K562 (cell line): ENCODE results near the gene SLCO3A1. TPM values are rescaled to one million over a fixed set of nuclear protein-coding genes. Genes with fewer than 3 reads are reported as not detected.

Source experiments
- ATAC-seq: fragments of 200-7000 bp; cut with Tn5 transposase; 3 replicates; pipeline ENCODE4 v1.9.1; 2020; ENCODE audit warnings: moderate library complexity
- BruUV-seq: library from RNA; stranded (reverse); fragments of 400-500 nt; replicated peaks from 2 replicates; lab custom pipeline; 2021; lab: Mats Ljungman, UMichigan
- CTCF ChIA-PET: fragments of 300-600 bp; formaldehyde crosslinking; extraction: SDS; loops from one replicate; lab custom pipeline; 2021; ENCODE audit warnings: low intra/inter-chr PET ratio; lab: Yijun Ruan, JAX
- POLR2A ChIA-PET: fragments of 300-600, 350-650 bp; sonication (Branson Sonifier 250); formaldehyde crosslinking; extraction: SDS; loops from one replicate; lab custom pipeline; 2021; ENCODE audit warnings: antibody characterized with exemption, inconsistent platforms; lab: Yijun Ruan, JAX
- DNase-seq, 4 experiments: peaks; one replicate each; pipeline versions ENCODE4 v3.0.0 to v3.0.0-alpha.2; 2011 to 2018; ENCODE audit warnings: low spot score in 3 of 4, mixed read lengths in 3 of 4; ENCODE audit errors: extremely low read depth in 1 of 4
- FAIRE-seq: peaks from 2 replicates; lab custom pipeline; 2011; peaks lifted over from hg19 to GRCh38; lab: Jason Lieb, UNC
- H2AFZ ChIP-seq: 2 replicates; pipeline ENCODE4 v1.6.0; 2011; ENCODE audit warnings: low read depth, low read length, control low read depth, inconsistent platforms
- H3K27ac ChIP-seq: fragments of 200-600 bp; 3 replicates; pipeline ENCODE4 v1.8.0; 2011; ENCODE audit warnings: low read depth, mild to moderate bottlenecking, control low read depth, inconsistent platforms, low read length, moderate library complexity, mixed read lengths; ENCODE audit errors: extremely low read depth
- H3K27me3 ChIP-seq, 2 experiments: fragments of 300-600 bp in 1 of 2; 2 replicates in 1 of 2; 3 replicates in 1 of 2; pipeline versions ENCODE4 v1.6.0 to v1.8.0; 2011; ENCODE audit warnings: inconsistent platforms in 2 of 2, low read length in 2 of 2, mild to moderate bottlenecking in 1 of 2, mixed read lengths in 1 of 2, moderate library complexity in 1 of 2; ENCODE audit not compliant: control insufficient read depth in 2 of 2, insufficient read depth in 2 of 2
- H3K36me3 ChIP-seq: fragments of 300-600 bp; 3 replicates; pipeline ENCODE4 v1.8.0; 2011; ENCODE audit warnings: mild to moderate bottlenecking, low read length, inconsistent platforms; ENCODE audit not compliant: control insufficient read depth, insufficient read depth
- H3K4me1 ChIP-seq, 2 experiments: fragments of 200-600 bp in 1 of 2; replicated peaks in 1 of 2; 2 replicates in 1 of 2; 3 replicates in 1 of 2; pipeline versions ENCODE4 v1.5.1 to v1.8.0; 2011; ENCODE audit warnings: inconsistent platforms in 2 of 2, low read length in 2 of 2, mild to moderate bottlenecking in 1 of 2, mixed read lengths in 1 of 2, moderate library complexity in 1 of 2; ENCODE audit not compliant: control insufficient read depth in 2 of 2, insufficient read depth in 2 of 2
- H3K4me2 ChIP-seq: 2 replicates; pipeline ENCODE4 v1.6.1; 2011; ENCODE audit warnings: low read length, control low read depth, inconsistent platforms, mixed read lengths; ENCODE audit not compliant: insufficient read depth
- H3K4me3 ChIP-seq: fragments of 200-600 bp; sonication (generic), shearing (Covaris generic); 2 replicates; pipeline ENCODE4 v1.5.1; 2016; ENCODE audit warnings: control low read depth, inconsistent platforms
- H3K79me2 ChIP-seq: fragments of 200-600 bp; 3 replicates; pipeline ENCODE4 v1.8.0; 2011; ENCODE audit warnings: low read length, inconsistent platforms; ENCODE audit not compliant: control insufficient read depth, insufficient read depth
- H3K9ac ChIP-seq, 2 experiments: 2 replicates each; pipeline versions ENCODE4 v1.6.0 to v1.6.1; 2011; ENCODE audit warnings: low read depth in 2 of 2, low read length in 2 of 2, control low read depth in 1 of 2, inconsistent platforms in 1 of 2, mild to moderate bottlenecking in 1 of 2, mixed read lengths in 1 of 2; ENCODE audit not compliant: insufficient read depth in 1 of 2
- H3K9me1 ChIP-seq: one replicate; pipeline ENCODE4 v1.6.0; 2011; ENCODE audit warnings: inconsistent platforms, mild to moderate bottlenecking, low read length, moderate library complexity; ENCODE audit not compliant: control insufficient read depth, insufficient read depth
- H3K9me3 ChIP-seq: replicated peaks from 2 replicates; pipeline ENCODE4 v1.5.1; 2011; ENCODE audit warnings: low read depth, low read length, inconsistent platforms; ENCODE audit not compliant: control insufficient read depth, insufficient read depth
- H4K20me1 ChIP-seq: replicated peaks from 2 replicates; pipeline ENCODE4 v1.6.1; 2011; ENCODE audit warnings: low read length, inconsistent platforms, mixed read lengths; ENCODE audit not compliant: control insufficient read depth, insufficient read depth
- ARHGAP35 ChIP-seq: fragments of 450-650 bp; IDR thresholded peaks from 2 replicates; pipeline ENCODE4 v1.6.1; 2018; ENCODE audit not compliant: partially characterized antibody
- MYC ChIP-seq, 2 experiments: fragments of 250-450 bp in 1 of 2; sonication (Bioruptor Pico) in 1 of 2; IDR thresholded peaks; 2 replicates each; pipeline versions ENCODE4 v1.5.1 to v1.6.1; 2012 to 2021; ENCODE audit warnings: low read depth in 2 of 2, borderline replicate concordance in 1 of 2, improper control_type of control experiment in 1 of 2, low read length in 1 of 2, mild to moderate bottlenecking in 1 of 2, moderate library complexity in 1 of 2
- PTBP1 ChIP-seq: fragments of 200-400 bp; formaldehyde crosslinking; IDR thresholded peaks from 2 replicates; pipeline ENCODE4 v1.6.1; 2017; ENCODE audit warnings: low read depth, low read length
- RFX1 ChIP-seq: fragments of 450-650 bp; IDR thresholded peaks from 2 replicates; pipeline ENCODE4 v1.6.1; 2016; ENCODE audit warnings: mild to moderate bottlenecking, moderate library complexity
- WGBS: fragments of 100-300 bp; shearing (Covaris generic); methylation state at CpG from one replicate; pipeline ENCODE4 v1.1.6; 2016; ENCODE audit warnings: low coverage, mixed read lengths; ENCODE audit not compliant: insufficient coverage; ENCODE audit errors: missing lambda C conversion rate; 5-methylcytosine and 5-hydroxymethylcytosine counted together
- in situ Hi-C: fragments of 300-500 bp; cut with MboI; formaldehyde crosslinking; loops from 4 replicates; pipeline ENCODE4 v1.15.0; 2018; ENCODE audit warnings: inconsistent platforms, mixed read lengths
- intact Hi-C: fragments of 100-400 bp; cut with micrococcal nuclease; formaldehyde crosslinking; loops from 2 replicates; pipeline ENCODE4 v1.14.2; 2022
- polyA plus RNA-seq, 8 experiments: library from polyadenylated mRNA; depleted of rRNA in 4 of 8; stranded (reverse) in 5 of 8; unstranded in 3 of 8; fragments of >200 nt; fragmentation: Nextera tagmentation in 2 of 8; fragmentation: Illumina TruSeq in 1 of 8; extraction: Ambion mirVana in 2 of 8; extraction: Trizol in 1 of 8; gene quantifications; 2 replicates each; pipeline versions ENCODE4 v1.2.1 to v1.2.3, GENCODE V29; 2011 to 2014; ENCODE audit warnings: inconsistent platforms in 1 of 8, missing spikeins in 1 of 8
- total RNA-seq, 7 experiments: library from RNA; depleted of rRNA in 6 of 7; stranded (reverse); fragments of >200 nt in 6 of 7; fragmentation: Illumina TruSeq in 2 of 7; extraction: Trizol in 2 of 7; gene quantifications; 2 replicates each; pipeline versions ENCODE4 v1.2.1 to v1.2.3, GENCODE V29; 2011 to 2021; ENCODE audit warnings: low replicate concordance in 1 of 7
- TF ChIP-seq, protein P1 (sequence below): sonication (generic); formaldehyde crosslinking; IDR thresholded peaks from 2 replicates; pipeline ENCODE4 v1.8.0; 2022; ENCODE audit warnings: mild to moderate bottlenecking, missing genetic modification reagents
- TF ChIP-seq, protein P2 (sequence below): fragments of 250-450 bp; sonication (Bioruptor Pico); IDR thresholded peaks from 2 replicates; pipeline ENCODE4 v1.5.0; 2021; ENCODE audit warnings: mild to moderate bottlenecking, moderate library complexity

Gene SLCO3A1
- total and polyA plus RNA-seq, 9 of the 15 experiments (the other 6 are each of a cell fraction or from before 2014, with no cell fraction given), result 0.01 to 0.84 (median 0.06) TPM; not detected in 3

DNA sequence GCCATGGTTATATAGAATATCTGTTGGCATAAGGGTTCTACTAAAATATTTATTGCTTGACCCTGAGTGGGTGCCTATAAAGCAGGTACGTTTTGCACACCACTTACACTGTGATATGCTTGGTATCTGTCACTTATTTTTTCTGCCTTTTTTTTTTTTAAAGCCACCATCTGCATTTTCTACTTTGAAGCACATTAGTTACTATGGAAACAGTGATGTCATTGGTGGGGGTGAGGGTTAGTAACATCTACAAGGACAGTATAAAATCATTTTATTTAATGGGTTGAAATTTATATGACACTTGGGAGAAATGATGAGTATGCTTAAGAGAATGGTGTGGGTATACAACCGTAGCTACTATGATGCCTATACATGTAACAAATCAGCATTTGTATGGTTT is 25.6 kb downstream of the SLCO3A1 start:
- no peaks in the 10 kb centered on the region for H3K9me3 ChIP-seq
- H3K4me2 ChIP-seq, result no peak overlapping the region
- H3K4me1 ChIP-seq, result no peaks in the 10 kb centered on the region
- DNase-seq, result no peak
- no peak overlapping the region for H3K4me3 ChIP-seq
- H3K36me3 ChIP-seq, result no peaks in the 10 kb centered on the region
- no peak overlapping the region for H3K27ac ChIP-seq
- in situ Hi-C loops, result no loop called here
- H3K27me3 ChIP-seq, result peaks cover 3 to 13% of the 10 kb centered on the region in 2 experiments; a peak in 2 of 5 replicates
- CTCF ChIA-PET, result no interaction called here
- POLR2A ChIA-PET, result interaction anchor here (0.7 kb wide), 1 partner anchor 19 kb away, joined by 3 read pairs; no protein-coding TSS in a partner anchor
- no TSS peak for BruUV-seq
- no peak for TF ChIP-seq ARHGAP35
- TF ChIP-seq RFX1, result peak; percentile 52
- H3K79me2 ChIP-seq, result no peaks in the 10 kb centered on the region
- no peaks in the 10 kb centered on the region for H3K9me1 ChIP-seq
- FAIRE-seq, result no peak
- WGBS, result 0% methylated on average over 2 of the region's 2 CpGs
- intact Hi-C loops, result no loop called here
- no peaks in the 10 kb centered on the region for H4K20me1 ChIP-seq
- no peak overlapping the region for H3K9ac ChIP-seq
- H2AFZ ChIP-seq, result no peak overlapping the region
- no peak for ATAC-seq

DNA sequence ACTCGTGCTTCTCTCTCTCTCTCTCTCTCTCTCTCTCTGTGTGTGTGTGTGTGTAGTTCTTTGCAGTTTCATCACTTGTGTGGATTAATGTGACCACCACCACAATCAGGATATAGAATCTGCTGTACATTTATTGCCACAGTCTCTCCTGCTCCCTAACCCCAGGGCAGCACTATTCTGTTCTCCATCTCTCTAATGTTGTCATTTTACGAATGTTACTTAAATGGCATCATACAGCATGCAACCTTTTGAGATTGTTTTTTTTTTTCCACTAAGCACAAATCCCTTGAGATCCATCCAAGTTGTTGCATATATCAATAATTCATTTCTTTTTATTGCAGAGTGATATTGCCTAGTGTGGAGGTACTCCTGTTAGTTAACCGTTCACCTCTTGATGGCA is 26.9 kb downstream of the SLCO3A1 start:
- H3K79me2 ChIP-seq, result no peaks in the 10 kb centered on the region
- no peaks in the 10 kb centered on the region for H3K4me1 ChIP-seq
- no peaks in the 10 kb centered on the region for H3K36me3 ChIP-seq
- FAIRE-seq (no peak), DNase-seq (no peak), ATAC-seq (no peak)
- H3K9me1 ChIP-seq, result no peaks in the 10 kb centered on the region
- H3K27ac ChIP-seq, result no peak overlapping the region
- CTCF ChIA-PET, result no interaction called here
- in situ Hi-C loops, result no loop called here
- no peak overlapping the region for H3K4me3 ChIP-seq
- no peaks in the 10 kb centered on the region for H4K20me1 ChIP-seq
- no peak overlapping the region for H3K4me2 ChIP-seq
- H3K9ac ChIP-seq, result no peak overlapping the region
- H3K9me3 ChIP-seq, result no peaks in the 10 kb centered on the region
- H2AFZ ChIP-seq, result no peak overlapping the region
- BruUV-seq, result no TSS peak
- POLR2A ChIA-PET, result no interaction called here
- intact Hi-C loops, result no loop called here
- H3K27me3 ChIP-seq, result peaks cover 3 to 13% of the 10 kb centered on the region in 2 experiments; a peak in 1 of 5 replicates
- 0% methylated on average over 3 of the region's 3 CpGs for WGBS
- TF ChIP-seq, protein P1, sequence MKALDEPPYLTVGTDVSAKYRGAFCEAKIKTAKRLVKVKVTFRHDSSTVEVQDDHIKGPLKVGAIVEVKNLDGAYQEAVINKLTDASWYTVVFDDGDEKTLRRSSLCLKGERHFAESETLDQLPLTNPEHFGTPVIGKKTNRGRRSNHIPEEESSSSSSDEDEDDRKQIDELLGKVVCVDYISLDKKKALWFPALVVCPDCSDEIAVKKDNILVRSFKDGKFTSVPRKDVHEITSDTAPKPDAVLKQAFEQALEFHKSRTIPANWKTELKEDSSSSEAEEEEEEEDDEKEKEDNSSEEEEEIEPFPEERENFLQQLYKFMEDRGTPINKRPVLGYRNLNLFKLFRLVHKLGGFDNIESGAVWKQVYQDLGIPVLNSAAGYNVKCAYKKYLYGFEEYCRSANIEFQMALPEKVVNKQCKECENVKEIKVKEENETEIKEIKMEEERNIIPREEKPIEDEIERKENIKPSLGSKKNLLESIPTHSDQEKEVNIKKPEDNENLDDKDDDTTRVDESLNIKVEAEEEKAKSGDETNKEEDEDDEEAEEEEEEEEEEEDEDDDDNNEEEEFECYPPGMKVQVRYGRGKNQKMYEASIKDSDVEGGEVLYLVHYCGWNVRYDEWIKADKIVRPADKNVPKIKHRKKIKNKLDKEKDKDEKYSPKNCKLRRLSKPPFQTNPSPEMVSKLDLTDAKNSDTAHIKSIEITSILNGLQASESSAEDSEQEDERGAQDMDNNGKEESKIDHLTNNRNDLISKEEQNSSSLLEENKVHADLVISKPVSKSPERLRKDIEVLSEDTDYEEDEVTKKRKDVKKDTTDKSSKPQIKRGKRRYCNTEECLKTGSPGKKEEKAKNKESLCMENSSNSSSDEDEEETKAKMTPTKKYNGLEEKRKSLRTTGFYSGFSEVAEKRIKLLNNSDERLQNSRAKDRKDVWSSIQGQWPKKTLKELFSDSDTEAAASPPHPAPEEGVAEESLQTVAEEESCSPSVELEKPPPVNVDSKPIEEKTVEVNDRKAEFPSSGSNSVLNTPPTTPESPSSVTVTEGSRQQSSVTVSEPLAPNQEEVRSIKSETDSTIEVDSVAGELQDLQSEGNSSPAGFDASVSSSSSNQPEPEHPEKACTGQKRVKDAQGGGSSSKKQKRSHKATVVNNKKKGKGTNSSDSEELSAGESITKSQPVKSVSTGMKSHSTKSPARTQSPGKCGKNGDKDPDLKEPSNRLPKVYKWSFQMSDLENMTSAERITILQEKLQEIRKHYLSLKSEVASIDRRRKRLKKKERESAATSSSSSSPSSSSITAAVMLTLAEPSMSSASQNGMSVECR (CRISPR knock-in tag), result no peak
- TF ChIP-seq, protein P2, sequence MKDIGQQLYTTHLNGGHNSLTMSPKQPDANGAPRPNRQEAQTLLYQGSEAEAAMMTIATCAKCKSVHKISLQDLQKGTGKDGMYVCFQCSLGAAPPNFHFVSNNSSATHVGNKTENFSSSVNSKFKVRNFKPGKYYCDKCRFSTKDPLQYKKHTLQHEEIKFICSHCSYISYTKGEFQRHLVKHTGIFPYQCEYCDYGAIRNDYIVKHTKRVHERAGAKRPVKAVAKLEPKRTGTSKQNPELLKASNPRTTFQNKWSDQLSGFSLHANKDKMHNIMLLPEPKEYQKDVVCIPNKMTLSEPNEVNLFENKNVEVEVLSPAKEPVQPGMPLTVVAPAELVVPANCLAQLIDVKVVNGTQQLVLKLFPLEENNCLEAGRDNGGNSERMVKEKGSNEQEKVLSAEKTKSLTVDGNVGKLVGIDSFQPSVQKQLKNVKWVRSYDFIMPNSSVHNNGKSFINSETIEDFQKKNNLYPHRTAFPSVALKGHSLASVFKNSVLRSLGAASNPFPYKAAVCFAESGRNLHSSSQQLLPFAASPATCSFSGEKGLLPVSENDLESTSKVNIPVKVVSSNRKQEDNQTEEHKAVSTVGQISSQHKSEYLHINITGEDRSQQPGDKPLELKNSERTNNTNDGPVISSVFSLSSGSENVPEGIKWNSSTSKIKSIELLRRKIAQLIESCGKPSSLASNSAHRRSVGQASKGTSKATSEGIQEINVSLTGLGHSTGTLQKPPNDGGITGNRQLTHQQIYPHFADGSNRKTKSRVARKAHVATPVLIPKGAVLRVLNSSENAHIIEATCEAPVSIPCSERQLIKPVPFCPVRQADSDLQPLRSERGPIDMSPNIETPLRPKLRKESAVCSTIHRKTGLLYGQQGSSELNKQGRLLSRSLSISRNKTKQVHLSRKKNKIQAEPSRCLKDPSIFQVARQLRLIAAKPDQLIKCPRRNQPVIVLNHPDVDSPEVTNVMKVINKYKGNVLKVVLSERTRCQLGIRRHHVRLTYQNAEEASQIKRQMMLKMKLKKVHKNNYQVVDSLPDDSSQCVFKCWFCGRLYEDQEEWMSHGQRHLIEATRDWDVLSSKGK (CRISPR knock-in tag), result no peak
- no peak for TF ChIP-seq PTBP1
- no peak for TF ChIP-seq MYC (IDR thresholded peaks at IDR 0.05; ENCODE audit: low read depth, low read length)
- TF ChIP-seq MYC (CRISPR knock-in tag; IDR thresholded peaks at IDR 0.05; ENCODE audit: borderline replicate concordance, low read depth), result no peak
